Duodenal mucosa (tissue), 2 donors: Measurements from ENCODE around the gene ALOX5.
"Not testable (repeated sequence)": the region's sequence is repeated elsewhere in the genome, so short reads cannot be mapped to it uniquely, and the experiment has no call there.

Experiments
- H3K27ac ChIP-seq: one replicate; pipeline ENCODE4 v1.7.0; 2013; ENCODE audit warnings: low read depth, low read length
- H3K27me3 ChIP-seq, 2 donors: one replicate each; pipeline ENCODE4 v1.7.0; 2013; ENCODE audit warnings: low read length in 2 of 2, control low read depth in 1 of 2; ENCODE audit not compliant: insufficient read depth in 2 of 2, control insufficient read depth in 1 of 2
- H3K36me3 ChIP-seq, 2 donors: one replicate each; pipeline ENCODE4 v1.7.0; 2013; ENCODE audit warnings: low read length in 2 of 2, control low read depth in 1 of 2; ENCODE audit not compliant: insufficient read depth in 2 of 2, control insufficient read depth in 1 of 2
- H3K4me1 ChIP-seq, 2 donors: one replicate each; pipeline ENCODE4 v1.7.0; 2013; ENCODE audit warnings: low read length in 2 of 2, control low read depth in 1 of 2; ENCODE audit not compliant: insufficient read depth in 2 of 2, control insufficient read depth in 1 of 2
- H3K4me3 ChIP-seq, 2 donors: one replicate each; pipeline ENCODE4 v1.7.0; 2013; ENCODE audit warnings: low read length in 2 of 2, low read depth in 1 of 2
- H3K9ac ChIP-seq, 2 donors: one replicate each; pipeline ENCODE4 v1.7.0; 2013; ENCODE audit warnings: low read length in 2 of 2, low read depth in 1 of 2
- H3K9me3 ChIP-seq, 2 donors: one replicate each; pipeline ENCODE4 v1.7.0; 2013; ENCODE audit warnings: low read length in 2 of 2, control low read depth in 1 of 2; ENCODE audit not compliant: control insufficient read depth in 1 of 2

ALOX5 gene

GRCh38 chr10:45404087-45404769 is 30.2 kb downstream of the ALOX5 start:
- H3K27ac ChIP-seq: no peak overlapping the region
- no peaks in the 10 kb centered on the region for H3K27me3 ChIP-seq
- no peak overlapping the region for H3K9ac ChIP-seq
- H3K36me3 ChIP-seq: no peaks in the 10 kb centered on the region
- H3K4me1 ChIP-seq: peaks cover 0 to 5% of the 10 kb centered on the region in 2 donors
- no peak overlapping the region for H3K4me3 ChIP-seq
- H3K9me3 ChIP-seq: no peaks in the 10 kb centered on the region

GRCh38 chr10:45404770-45405120 is 30.7 kb downstream of the ALOX5 start:
- peaks cover 0 to 5% of the 10 kb centered on the region in 2 donors for H3K4me1 ChIP-seq
- no peak overlapping the region for H3K4me3 ChIP-seq
- no peak overlapping the region for H3K9ac ChIP-seq
- no peaks in the 10 kb centered on the region for H3K9me3 ChIP-seq
- H3K27me3 ChIP-seq: no peaks in the 10 kb centered on the region
- H3K36me3 ChIP-seq: no peaks in the 10 kb centered on the region
- H3K27ac ChIP-seq: no peak overlapping the region

DNA sequence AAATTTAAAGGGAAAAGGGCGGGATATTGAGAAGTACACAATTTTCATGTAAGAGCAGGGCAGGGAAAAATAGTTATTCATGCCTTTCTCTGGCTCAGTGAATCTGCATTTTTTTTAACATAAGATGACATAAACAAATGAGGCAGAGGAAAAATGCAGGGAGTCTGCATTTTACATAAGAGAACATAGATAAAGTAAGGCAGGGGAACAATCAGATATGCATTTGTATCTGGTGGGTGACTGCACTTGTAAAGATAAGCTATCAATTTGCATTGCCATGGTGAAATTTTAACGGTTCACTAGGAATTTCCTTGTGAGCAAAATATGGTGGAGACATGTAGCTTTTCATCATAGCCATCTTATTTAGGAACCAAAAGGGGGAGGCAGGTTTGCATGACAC is 33.5 kb downstream of the ALOX5 start:
- no peak overlapping the region for H3K4me3 ChIP-seq
- H3K27ac ChIP-seq: no peak overlapping the region
- peaks cover 0 to 5% of the 10 kb centered on the region in 2 donors for H3K4me1 ChIP-seq
- no peaks in the 10 kb centered on the region for H3K27me3 ChIP-seq
- H3K36me3 ChIP-seq: no peaks in the 10 kb centered on the region
- H3K9me3 ChIP-seq: no peaks in the 10 kb centered on the region
- H3K9ac ChIP-seq: no peak overlapping the region

DNA sequence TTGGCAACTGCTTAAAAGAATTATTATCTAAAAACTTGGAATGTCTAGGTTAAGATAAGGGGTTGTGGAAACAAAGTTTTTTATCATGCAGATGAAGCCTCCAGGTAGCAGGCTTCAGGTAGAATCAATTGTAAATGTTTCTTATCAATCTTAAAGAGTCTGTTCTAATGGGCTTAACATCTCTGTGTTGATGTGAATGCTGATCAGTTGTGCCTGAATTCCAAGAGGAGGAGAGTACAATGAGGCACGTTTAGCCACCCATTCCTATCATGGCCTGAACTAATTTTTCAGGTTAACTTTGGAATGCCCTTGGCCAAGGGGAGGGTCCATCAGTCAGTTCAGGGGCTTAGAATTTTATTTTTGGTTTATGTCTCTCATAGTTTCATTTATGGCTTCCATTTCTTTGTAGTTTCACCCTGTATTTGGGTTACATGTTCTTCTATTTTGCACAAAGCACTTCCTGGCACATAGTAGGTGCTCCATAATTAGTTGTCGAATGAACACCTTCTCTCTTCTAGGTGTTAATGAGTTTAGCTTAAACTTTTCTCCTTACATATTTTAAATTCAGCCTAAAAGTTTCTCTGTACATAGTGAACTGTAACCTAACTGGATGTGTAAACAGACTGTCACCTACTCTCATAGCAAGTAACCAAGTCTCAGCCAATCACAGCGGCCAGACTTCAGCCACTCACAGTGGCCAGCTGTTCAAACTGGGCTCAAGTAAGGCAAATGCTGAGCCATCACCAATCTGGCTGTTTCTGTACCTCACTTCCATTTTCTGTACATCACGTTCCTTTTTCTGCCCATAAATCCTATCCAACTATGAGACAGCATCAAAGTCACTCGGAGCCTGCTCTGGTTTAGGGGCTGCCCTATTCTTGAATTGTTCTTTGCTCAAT is 34.7 kb downstream of the ALOX5 start:
- Histone ChIP-seq H3K36me3 (no peaks in the 10 kb centered on the region), H3K4me3 (no peak overlapping the region), H3K27ac (no peak overlapping the region), H3K9ac (no peak overlapping the region), H3K9me3 (no peaks in the 10 kb centered on the region), H3K4me1 (peaks cover 0 to 5% of the 10 kb centered on the region in 2 donors), H3K27me3 (no peaks in the 10 kb centered on the region)

DNA sequence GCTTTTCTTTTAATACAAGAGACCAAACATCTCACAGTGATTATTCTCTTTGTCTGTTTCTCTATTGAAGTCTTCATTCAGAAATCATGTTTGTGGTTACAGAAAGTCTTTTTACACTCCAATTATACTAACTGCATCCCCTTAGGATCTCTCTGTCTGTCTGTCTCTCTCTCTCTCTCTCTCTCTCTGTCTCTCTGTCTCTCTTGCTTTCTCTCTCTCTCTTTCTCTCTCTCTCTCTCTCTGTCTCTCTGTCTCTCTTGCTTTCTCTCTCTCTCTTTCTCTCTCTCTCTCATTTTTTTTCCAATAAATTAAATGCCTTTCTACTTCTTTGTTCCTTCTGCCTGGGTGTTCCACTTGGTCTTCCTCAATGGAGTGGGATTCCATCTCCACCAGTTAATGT is 35.3 kb downstream of the ALOX5 start:
- not testable (repeated sequence) for H3K4me3 ChIP-seq, H3K27ac ChIP-seq, H3K4me1 ChIP-seq, H3K9me3 ChIP-seq, H3K27me3 ChIP-seq, H3K9ac ChIP-seq, H3K36me3 ChIP-seq

- Histone ChIP-seq H3K4me1 (no peaks in the 10 kb centered on the region), H3K9ac (no peak overlapping the region), H3K9me3 (no peaks in the 10 kb centered on the region), H3K27me3 (no peaks in the 10 kb centered on the region), H3K36me3 (no peaks in the 10 kb centered on the region), H3K27ac (no peak overlapping the region), H3K4me3 (no peak overlapping the region)
Observed at GRCh38 chr10:45409782-45410181, 35.8 kb downstream of the ALOX5 start.

- H3K9me3 ChIP-seq: no peaks in the 10 kb centered on the region
- H3K4me1 ChIP-seq: no peaks in the 10 kb centered on the region
- no peaks in the 10 kb centered on the region for H3K27me3 ChIP-seq
- no peaks in the 10 kb centered on the region for H3K36me3 ChIP-seq
- H3K4me3 ChIP-seq: no peak overlapping the region
- no peak overlapping the region for H3K9ac ChIP-seq
- no peak overlapping the region for H3K27ac ChIP-seq
Observed at GRCh38 chr10:45410489-45410806, 36.4 kb downstream of the ALOX5 start.

DNA sequence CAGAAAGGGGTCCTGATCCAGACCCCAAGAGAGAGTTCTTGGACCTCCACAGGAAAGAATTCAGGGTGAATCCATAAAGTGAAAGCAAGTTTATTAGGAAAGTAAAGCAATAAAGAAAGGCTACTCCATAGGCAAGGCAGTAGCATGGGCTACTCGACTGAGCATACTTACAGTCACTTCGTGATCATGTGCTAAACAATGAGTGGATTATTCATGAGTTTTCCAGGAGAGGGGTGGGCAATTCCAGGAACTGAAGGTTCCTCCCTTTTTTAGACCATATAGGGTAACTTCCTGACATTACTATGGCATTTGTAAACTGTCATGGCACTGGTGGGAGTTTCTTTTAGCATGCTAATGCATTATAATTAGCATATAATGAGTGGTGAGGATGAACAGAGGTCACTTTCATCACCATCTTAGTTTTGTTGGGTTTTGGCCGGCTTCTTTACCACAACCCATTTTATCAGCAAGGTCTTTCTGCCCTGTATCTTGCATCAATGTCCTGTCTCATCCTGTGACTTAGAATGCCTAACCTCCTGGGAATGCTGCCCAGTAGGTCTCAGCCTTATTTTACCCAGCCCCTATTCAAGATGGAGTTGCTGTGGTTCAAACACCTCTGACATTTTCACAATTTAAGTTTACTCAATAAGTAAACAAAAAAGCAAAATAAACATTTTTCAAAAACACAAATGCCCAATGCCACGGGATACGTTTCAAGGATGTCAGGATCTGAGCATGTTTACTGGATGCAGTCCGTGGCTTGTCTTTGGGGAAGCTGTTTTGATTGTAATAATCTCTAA is 37.0 kb downstream of the ALOX5 start:
- H3K9ac ChIP-seq: no peak overlapping the region
- H3K4me3 ChIP-seq: no peak overlapping the region
- H3K4me1 ChIP-seq: no peaks in the 10 kb centered on the region
- no peaks in the 10 kb centered on the region for H3K36me3 ChIP-seq
- H3K9me3 ChIP-seq: no peaks in the 10 kb centered on the region
- H3K27ac ChIP-seq: no peak overlapping the region
- no peaks in the 10 kb centered on the region for H3K27me3 ChIP-seq

GRCh38 chr10:45411607-45411940 is 37.6 kb downstream of the ALOX5 start:
- no peaks in the 10 kb centered on the region for H3K4me1 ChIP-seq
- no peaks in the 10 kb centered on the region for H3K27me3 ChIP-seq
- H3K9me3 ChIP-seq: no peaks in the 10 kb centered on the region
- H3K36me3 ChIP-seq: no peaks in the 10 kb centered on the region
- no peak overlapping the region for H3K4me3 ChIP-seq
- no peak overlapping the region for H3K9ac ChIP-seq
- no peak overlapping the region for H3K27ac ChIP-seq

- H3K36me3 ChIP-seq, H3K4me3 ChIP-seq, H3K9ac ChIP-seq, H3K27me3 ChIP-seq, H3K9me3 ChIP-seq, H3K27ac ChIP-seq: not testable (repeated sequence)
- peaks cover 4 to 15% of the 10 kb centered on the region in 2 donors for H3K4me1 ChIP-seq
Observed at GRCh38 chr10:45415062-45415461, 41.0 kb downstream of the ALOX5 start.
